ENCODE results near the gene KIF20B. TPM values are rescaled to one million over a fixed set of nuclear protein-coding genes. Genes with fewer than 3 reads are reported as not detected.

Gene KIF20B
- total RNA-seq, 2 donors from 2014 or later = 49.2 to 80.3 TPM

DNA sequence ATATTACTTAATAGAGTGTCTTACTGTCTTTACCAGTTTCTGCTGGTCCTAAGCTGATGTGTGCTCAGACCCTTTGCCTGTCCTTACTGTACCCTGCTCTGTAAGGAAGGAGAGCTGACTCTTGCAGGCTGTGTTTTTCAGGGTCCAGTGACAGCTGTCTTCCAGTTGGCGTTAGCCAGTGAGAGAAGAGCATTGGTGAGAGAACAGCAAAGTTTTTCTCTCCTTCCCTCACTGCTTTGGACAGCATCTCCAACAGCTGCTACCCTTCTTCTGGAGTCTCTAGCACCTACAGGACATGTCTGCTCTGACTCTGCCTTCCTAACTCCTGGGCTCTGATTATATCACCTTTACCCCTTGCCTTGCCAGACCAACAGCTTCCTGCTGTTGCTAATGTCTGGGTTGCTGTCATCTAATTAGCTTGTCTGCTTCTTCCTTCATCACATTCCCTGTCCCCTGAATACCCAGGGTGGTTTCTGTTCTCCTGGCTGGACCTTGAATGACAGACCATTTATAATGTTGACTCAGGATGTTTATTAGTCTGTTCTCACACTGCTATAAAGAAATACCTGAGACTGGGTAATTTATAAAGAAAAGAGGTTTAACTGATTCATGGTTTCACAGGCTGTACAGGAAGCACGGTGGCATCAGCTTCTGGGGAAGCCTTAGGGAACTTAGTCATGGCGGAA lies 32.9 kb upstream of the KIF20B start:
- Mint-ChIP-seq H3K9me3 (no peaks in the 10 kb centered on the region), H3K4me3 (no peak overlapping the region), H3K27me3 (peaks cover 3% of the 10 kb centered on the region), H3K4me1 (no peaks in the 10 kb centered on the region), H3K27ac (no peak overlapping the region), H3K36me3 (ENCODE audit: low read depth) (no peaks in the 10 kb centered on the region)
- no peak for ATAC-seq (replicated peaks)

DNA sequence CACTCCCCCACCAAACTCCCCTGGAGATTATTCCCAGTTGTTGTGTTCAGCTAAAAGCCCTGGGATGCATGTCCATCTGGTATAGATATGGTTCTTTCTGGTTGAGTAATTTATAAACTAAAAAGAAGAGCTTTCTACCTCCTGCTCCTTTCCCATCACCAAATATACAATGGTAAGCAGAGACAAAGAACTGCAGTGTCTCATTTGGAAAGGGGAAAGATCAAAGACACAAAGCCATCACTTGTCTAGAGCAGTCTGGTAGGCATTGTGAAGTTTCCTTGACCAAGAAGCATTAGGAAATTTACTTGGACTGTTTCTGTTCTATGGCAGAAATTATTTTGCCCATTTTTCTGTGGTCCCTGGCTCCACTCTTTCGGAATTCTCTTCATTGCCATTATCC lies 31.4 kb upstream of the KIF20B start:
- Mint-ChIP-seq H3K27me3 (peaks cover 6% of the 10 kb centered on the region), H3K4me3 (no peak overlapping the region), H3K4me1 (no peaks in the 10 kb centered on the region), H3K9me3 (no peaks in the 10 kb centered on the region), H3K36me3 (ENCODE audit: low read depth) (no peaks in the 10 kb centered on the region), H3K27ac (no peak overlapping the region)
- ATAC-seq (replicated peaks) = no peak

DNA sequence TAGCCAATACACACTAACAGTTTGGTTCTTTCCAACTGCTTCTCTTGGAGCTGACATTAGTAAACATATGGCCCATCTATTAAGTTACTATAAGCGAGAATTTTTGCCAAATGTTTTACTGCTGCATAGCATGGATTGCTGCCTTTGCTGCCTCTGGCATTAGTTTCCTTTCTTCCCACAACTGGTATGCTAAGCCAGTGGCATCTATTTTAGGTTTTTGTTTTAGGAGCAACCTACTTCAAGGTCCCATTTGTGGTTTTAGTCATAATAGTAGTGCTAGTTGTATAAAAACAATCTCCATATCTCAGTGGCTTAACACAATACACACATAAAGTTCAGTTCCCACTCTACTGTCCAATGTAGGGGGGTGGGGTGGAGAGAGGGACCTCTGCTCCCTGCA lies 30.5 kb upstream of the KIF20B start:
- H3K27me3 Mint-ChIP-seq = peaks cover 7% of the 10 kb centered on the region
- no peak for ATAC-seq (replicated peaks)
- H3K9me3 Mint-ChIP-seq = no peaks in the 10 kb centered on the region
- H3K4me1 Mint-ChIP-seq = no peaks in the 10 kb centered on the region
- no peak overlapping the region for H3K4me3 Mint-ChIP-seq
- H3K36me3 Mint-ChIP-seq (ENCODE audit: low read depth) = no peaks in the 10 kb centered on the region
- H3K27ac Mint-ChIP-seq = no peak overlapping the region

DNA sequence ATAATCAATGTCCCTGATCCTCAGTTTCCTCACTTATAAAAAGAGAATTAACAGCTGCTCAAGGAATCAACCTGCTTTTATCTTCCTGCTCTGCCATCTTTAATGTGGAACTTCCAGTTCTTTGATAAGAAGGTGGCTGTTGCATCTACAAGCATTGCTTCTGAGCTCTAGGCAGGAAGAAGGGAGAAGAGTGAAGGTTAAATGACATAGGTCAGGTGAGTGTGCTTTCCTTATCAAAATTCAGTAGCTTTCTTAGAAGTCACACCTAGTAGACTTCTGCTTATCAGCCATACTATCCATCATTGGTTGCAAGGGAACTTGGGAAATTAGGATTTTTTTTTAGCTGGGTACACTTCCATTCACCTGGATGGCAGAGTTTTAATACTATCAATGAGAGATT lies 24.0 kb upstream of the KIF20B start:
- Mint-ChIP-seq H3K4me3 (no peak overlapping the region), H3K4me1 (no peaks in the 10 kb centered on the region), H3K9me3 (no peaks in the 10 kb centered on the region), H3K27ac (no peak overlapping the region), H3K27me3 (peaks cover 8% of the 10 kb centered on the region), H3K36me3 (ENCODE audit: low read depth) (no peaks in the 10 kb centered on the region)
- no peak for ATAC-seq (replicated peaks)

DNA sequence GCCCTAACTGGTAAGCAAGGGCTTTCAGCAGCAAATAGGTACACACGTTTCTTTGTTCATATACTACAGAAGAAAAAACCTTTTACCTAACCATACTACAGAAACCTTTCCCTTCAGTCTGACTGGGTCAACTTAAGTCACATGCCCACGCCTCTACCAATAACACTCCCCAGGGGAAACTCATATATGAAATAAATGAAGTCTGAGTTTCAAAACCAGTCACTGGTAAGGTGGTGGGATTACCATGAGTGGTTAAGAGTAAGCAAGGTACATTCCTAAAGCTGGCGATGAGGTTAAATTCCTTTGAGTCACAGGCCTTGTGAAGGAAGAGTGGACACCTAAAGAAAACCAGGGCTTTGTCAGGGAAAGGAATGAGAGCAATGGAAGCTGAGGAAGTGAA lies 21.4 kb upstream of the KIF20B start:
- no peaks in the 10 kb centered on the region for H3K9me3 Mint-ChIP-seq
- H3K4me3 Mint-ChIP-seq = no peak overlapping the region
- H3K27ac Mint-ChIP-seq = no peak overlapping the region
- peaks cover 15% of the 10 kb centered on the region for H3K27me3 Mint-ChIP-seq
- no peaks in the 10 kb centered on the region for H3K36me3 Mint-ChIP-seq (ENCODE audit: low read depth)
- H3K4me1 Mint-ChIP-seq = no peaks in the 10 kb centered on the region
- ATAC-seq (replicated peaks) = peak; percentile 34

DNA sequence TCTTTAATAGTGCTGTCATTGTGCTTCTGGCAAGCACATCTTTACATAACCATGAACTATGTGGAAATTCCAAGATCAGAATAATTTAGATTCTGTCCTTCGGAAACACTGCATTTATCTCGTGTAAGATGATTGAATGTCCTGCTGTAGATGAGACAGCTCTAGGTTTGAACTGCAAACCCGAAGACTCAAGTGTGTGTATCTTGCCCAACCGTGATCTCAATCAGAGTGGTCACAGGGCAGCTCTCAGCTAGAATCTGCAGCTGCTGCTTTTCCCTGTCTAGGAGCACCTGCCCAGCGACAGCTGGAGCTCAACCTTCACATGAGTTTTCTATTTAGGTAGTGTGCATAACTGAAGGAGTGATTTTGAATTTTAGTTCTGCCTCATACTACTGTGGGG lies 17.5 kb upstream of the KIF20B start:
- no peak for ATAC-seq (replicated peaks)
- H3K27ac Mint-ChIP-seq = no peak overlapping the region

DNA sequence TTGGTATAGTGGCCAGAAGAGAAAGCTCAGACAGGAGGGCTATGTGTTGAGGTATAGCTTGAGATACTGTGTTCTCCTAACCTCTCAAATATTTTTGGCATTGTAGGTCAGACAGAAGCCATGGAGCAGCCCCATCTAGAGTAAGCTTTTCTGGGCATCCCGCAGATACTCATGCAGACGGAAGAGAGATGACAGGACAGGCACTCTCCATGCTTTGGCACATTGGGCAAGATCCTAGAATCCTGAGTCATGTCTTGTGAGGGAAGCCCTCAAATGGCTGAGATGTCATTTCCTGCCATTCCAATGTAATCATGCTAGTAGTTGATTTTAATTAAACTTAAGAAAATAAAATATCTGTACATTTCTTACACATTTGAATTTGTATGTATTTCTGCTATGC lies 16.8 kb upstream of the KIF20B start:
- Mint-ChIP-seq H3K4me1 (no peaks in the 10 kb centered on the region), H3K27me3 (peaks cover 19% of the 10 kb centered on the region), H3K4me3 (no peak overlapping the region), H3K27ac (no peak overlapping the region), H3K9me3 (no peaks in the 10 kb centered on the region), H3K36me3 (ENCODE audit: low read depth) (no peaks in the 10 kb centered on the region)
- no peak for ATAC-seq (replicated peaks)

More for the DNA sequence above, 17.5 kb upstream of the KIF20B start:
- no peak overlapping the region for H3K4me3 Mint-ChIP-seq
- no peaks in the 10 kb centered on the region for H3K36me3 Mint-ChIP-seq (ENCODE audit: low read depth)
- no peaks in the 10 kb centered on the region for H3K9me3 Mint-ChIP-seq
- H3K27me3 Mint-ChIP-seq = peaks cover 19% of the 10 kb centered on the region
- H3K4me1 Mint-ChIP-seq = no peaks in the 10 kb centered on the region

DNA sequence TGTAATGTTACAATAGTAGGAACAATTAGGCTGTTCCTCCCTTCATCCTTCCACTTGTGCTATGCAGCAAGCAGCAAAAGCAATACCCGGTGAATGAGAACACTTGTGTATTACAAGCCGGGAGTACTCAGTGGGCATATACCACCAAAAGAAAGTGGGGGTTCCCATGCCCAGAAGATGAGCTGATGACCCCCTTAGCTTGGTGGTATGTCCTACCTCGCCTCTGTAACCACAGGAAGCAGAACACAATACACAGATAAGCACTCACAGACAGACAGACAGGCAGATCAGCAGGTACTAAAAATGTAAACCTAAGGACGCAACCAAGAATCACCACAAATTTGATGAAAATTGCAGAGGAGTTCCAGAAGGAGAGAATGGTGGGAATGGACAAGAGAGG lies 15.5 kb upstream of the KIF20B start:
- H3K36me3 Mint-ChIP-seq (ENCODE audit: low read depth) = no peaks in the 10 kb centered on the region
- H3K27ac Mint-ChIP-seq = no peak overlapping the region
- no peaks in the 10 kb centered on the region for H3K9me3 Mint-ChIP-seq
- no peak for ATAC-seq (replicated peaks)
- peaks cover 14% of the 10 kb centered on the region for H3K27me3 Mint-ChIP-seq
- no peak overlapping the region for H3K4me3 Mint-ChIP-seq
- no peaks in the 10 kb centered on the region for H3K4me1 Mint-ChIP-seq

DNA sequence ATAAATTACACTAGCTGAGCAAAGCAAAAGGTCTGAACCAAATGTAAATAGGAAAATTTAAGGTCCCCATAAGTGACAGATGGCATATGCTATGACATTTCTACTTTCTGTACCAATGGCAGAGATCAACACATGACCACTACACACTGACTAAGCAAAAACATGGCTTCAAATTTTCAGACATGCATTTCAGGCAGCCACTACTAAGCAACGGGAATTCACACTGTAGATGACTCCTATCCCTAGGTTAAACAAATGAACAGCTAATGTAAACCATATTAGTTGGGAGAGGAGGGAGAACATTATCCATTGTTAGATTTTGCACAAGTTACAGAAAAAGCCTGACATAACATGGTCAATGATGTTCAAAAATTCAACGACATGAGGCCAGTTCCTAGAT lies 11.4 kb upstream of the KIF20B start:
- H3K27ac Mint-ChIP-seq = no peak overlapping the region
- no peaks in the 10 kb centered on the region for H3K9me3 Mint-ChIP-seq
- peaks cover 4% of the 10 kb centered on the region for H3K27me3 Mint-ChIP-seq
- H3K36me3 Mint-ChIP-seq (ENCODE audit: low read depth) = no peaks in the 10 kb centered on the region
- H3K4me3 Mint-ChIP-seq = no peak overlapping the region
- no peaks in the 10 kb centered on the region for H3K4me1 Mint-ChIP-seq
- ATAC-seq (replicated peaks) = no peak

DNA sequence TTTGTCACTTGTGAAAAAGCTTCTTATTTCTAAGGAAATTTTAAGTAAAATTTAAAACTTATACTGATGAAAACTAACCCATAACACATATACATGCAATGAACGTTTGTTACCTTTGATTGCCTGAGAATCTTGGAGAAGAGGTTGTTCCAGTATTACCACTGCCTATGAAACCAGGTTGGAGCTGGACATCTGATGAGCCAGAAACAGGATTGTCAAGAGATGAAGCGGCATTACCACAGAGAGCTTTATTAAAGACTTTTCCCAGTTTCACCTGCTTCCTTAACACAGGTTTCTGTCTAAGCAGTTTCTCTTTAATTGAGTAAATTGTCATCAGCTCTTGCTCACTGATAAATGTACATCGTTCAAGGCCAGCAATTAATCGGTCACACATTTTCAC lies 9.0 kb upstream of the KIF20B start:
- Mint-ChIP-seq H3K4me1 (no peaks in the 10 kb centered on the region), H3K27me3 (no peaks in the 10 kb centered on the region), H3K4me3 (no peak overlapping the region), H3K36me3 (ENCODE audit: low read depth) (no peaks in the 10 kb centered on the region), H3K9me3 (no peaks in the 10 kb centered on the region), H3K27ac (no peak overlapping the region)
- no peak for ATAC-seq (replicated peaks)

DNA sequence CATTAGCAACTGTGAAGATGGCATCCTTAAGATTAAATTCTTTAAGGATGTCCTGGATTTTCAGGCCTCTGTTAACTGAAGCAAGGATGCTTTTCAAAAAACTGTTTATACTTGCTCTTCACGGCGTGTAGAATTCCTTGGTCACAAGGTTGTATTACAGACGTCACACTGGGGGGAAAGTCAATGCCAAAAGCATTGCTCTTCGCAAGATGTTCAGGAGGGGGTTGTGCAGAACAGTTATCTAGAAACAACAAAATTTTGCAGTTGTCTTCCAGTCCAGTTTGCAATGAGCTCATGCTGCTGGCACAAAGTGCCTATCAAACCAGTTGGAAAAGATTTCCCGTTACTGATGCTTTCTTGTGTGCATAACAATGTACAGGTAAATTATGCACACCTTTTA lies 8.2 kb upstream of the KIF20B start:
- H3K36me3 Mint-ChIP-seq (ENCODE audit: low read depth) = no peaks in the 10 kb centered on the region
- no peaks in the 10 kb centered on the region for H3K9me3 Mint-ChIP-seq
- H3K4me3 Mint-ChIP-seq = no peak overlapping the region
- H3K27ac Mint-ChIP-seq = no peak overlapping the region
- no peak for ATAC-seq (replicated peaks)
- H3K4me1 Mint-ChIP-seq = no peaks in the 10 kb centered on the region
- H3K27me3 Mint-ChIP-seq = no peaks in the 10 kb centered on the region

DNA sequence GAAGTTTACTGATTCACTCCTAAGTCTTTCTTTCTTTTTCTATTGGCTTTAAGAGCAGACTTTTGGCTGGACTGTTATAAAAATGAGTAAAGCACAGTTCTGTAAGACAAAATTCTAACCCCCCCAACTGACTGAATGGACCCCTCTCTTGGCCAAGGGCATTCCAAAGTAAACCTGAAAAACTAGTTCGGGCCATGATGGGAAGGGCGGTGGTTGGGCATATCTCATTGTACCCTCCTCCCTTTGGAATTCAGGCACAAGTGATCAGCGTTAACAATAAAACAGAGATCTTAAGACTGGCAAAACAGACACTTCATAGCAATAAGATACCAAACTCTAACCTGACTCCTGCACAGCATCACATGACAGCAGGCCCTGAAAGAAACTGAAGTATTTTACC lies 6.1 kb upstream of the KIF20B start:
- ATAC-seq (replicated peaks) = no peak
- Mint-ChIP-seq H3K27ac (no peak overlapping the region), H3K9me3 (no peaks in the 10 kb centered on the region), H3K36me3 (ENCODE audit: low read depth) (no peaks in the 10 kb centered on the region), H3K27me3 (no peaks in the 10 kb centered on the region), H3K4me3 (no peak overlapping the region), H3K4me1 (peaks cover 5% of the 10 kb centered on the region)

DNA sequence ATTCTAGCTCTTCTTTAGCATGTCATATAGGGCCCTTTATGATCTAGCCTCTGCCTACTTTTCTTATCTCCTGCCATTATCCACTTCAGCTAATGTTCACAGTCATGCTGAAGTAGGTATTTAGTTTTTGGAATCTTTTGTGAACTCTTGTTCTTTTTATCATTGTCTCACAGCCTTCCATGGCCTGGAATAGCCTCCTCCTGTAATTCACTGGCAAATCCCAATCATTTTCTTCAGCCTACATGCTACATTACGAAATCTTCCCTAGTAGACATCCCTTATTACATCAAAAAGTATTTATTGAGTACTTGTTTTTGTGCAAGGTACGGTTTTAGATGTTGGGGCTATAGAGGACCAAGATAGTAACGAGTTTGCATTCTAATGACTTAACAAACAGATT lies 3.4 kb upstream of the KIF20B start:
- Mint-ChIP-seq H3K9me3 (no peaks in the 10 kb centered on the region), H3K36me3 (ENCODE audit: low read depth) (no peaks in the 10 kb centered on the region), H3K4me3 (no peak overlapping the region), H3K27ac (no peak overlapping the region), H3K4me1 (peaks cover 6% of the 10 kb centered on the region), H3K27me3 (no peaks in the 10 kb centered on the region)
- no peak for ATAC-seq (replicated peaks)

DNA sequence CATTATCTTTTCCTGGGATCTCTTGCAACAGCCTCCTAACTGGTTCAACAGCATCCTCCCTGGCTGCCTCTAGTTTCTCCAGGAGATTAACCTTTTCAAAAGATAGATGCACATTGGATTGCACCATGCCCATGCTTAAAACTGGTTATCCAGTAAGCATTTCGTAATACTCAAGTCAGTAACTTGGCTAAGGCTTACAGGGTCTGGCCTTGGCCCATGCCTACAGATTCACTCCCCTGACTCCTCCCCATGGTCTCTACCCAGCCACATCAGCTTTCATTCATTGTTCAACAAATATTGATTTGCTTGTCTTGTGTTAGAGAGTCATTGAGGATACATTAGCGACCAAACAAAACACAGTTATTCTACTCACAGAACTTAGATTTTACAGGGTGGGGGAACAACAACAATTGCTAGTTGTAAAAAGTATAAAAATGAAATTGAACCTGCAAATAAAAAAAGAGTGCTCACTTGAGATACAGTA lies 1.8 kb upstream of the KIF20B start:
- H3K36me3 Mint-ChIP-seq (ENCODE audit: low read depth) = no peaks in the 10 kb centered on the region
- no peak for ATAC-seq (replicated peaks)
- H3K27ac Mint-ChIP-seq = no peak overlapping the region
- no peaks in the 10 kb centered on the region for H3K9me3 Mint-ChIP-seq
- H3K27me3 Mint-ChIP-seq = no peaks in the 10 kb centered on the region
- H3K4me1 Mint-ChIP-seq = peaks cover 10% of the 10 kb centered on the region
- peak overlapping the region; percentile 94 for H3K4me3 Mint-ChIP-seq

DNA sequence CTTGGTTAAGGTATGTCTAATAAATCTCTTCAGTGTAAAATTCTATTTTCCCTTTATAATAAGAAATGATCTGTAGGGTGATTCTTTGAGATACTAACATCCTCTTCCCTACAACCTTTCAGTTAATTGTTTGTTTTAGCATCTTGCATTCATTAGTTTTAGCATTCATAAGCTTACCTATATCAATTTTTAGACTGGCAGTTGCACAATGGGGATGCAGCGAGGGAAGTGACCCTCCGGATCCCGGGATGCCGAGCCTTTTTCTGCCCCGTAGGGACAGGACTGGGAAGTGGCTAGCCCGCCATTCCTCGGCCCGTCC lies 508 bp upstream of the KIF20B start:
- Mint-ChIP-seq H3K36me3 (ENCODE audit: low read depth) (peaks cover 12% of the 10 kb centered on the region), H3K4me1 (peaks cover 10% of the 10 kb centered on the region), H3K27me3 (no peaks in the 10 kb centered on the region), H3K9me3 (no peaks in the 10 kb centered on the region), H3K4me3 (peak overlapping the region; percentile 94), H3K27ac (peak overlapping the region; percentile 96)
- no peak for ATAC-seq (replicated peaks)

DNA sequence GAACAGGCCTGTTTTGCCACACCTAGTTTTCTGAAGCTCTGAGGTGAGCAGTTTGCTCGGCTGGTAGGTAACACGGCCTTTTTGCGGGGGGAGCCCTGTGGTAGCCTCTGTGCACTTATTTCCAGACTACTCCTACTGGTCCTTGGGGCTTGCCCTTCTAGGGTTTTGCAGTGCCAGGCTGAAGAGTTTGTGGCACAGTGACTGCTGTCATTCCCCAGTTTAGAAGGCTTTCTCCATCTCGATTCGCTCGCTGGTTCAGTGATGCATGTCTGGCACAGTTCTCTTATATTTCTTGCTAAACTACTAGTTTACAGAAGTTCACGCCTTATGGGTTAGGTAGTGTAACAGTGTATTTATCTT lies 711 bp downstream of the KIF20B start:
- Mint-ChIP-seq H3K27ac (peak overlapping the region; percentile 96), H3K4me3 (peak overlapping the region; percentile 94), H3K4me1 (peaks cover 20% of the 10 kb centered on the region), H3K9me3 (no peaks in the 10 kb centered on the region), H3K36me3 (ENCODE audit: low read depth) (peaks cover 22% of the 10 kb centered on the region), H3K27me3 (no peaks in the 10 kb centered on the region)
- ATAC-seq (replicated peaks) = peak; percentile 13

All from activated T-helper 17 cell treated with anti-CD3 and anti-CD28 coated beads, Interleukin-2, amount 50 U/mL, for 72 hours (primary cell).